Hippocampal formation (tissue), 2 donors: Measurements from ENCODE around the gene CPM.
"Not testable (repeated sequence)": the region's sequence is repeated elsewhere in the genome, so short reads cannot be mapped to it uniquely, and the experiment has no call there.

ENCODE experiments used
- DNase-seq, 2 donors: peaks; one replicate each; lab custom pipeline; 2025; lab: John Stamatoyannopoulos, UW

The CPM gene

DNA sequence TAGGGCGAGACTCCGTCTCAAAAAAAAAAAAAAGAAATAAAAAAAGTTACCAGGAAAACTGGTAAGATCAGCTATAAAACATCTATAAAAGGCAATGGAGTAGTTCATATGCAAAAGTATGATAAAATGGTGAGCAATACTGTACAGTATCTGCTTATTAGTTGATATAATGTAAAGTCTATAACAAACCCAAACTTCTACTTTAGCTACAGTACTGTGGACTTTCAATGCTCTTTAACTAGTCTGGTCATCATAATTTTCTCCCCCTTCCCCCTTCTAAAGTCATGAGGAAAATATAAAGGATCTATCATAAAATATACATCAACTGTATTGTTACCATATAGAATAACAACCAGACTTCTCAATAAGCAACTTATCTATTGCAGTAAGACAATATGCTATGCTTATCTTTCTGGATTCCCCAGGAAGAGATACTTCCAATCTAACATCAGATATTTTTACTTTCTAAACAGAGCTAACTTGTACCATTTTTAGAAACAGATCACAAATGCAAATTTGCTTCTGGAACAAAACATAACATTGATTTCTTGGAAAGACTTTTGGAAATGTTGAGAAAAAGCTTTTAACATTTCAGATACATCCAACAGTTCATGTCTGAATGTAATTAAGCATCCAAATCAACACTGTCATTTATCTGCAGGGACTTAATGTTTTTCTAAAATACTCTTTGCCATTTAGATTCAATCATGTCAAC is 81.2 kb downstream of the CPM start:
- no peak for DNase-seq

- DNase-seq, result no peak
These were observed 82.6 kb downstream of the CPM start for GRCh38 chr12:68850390-68850789.

- no peak for DNase-seq
These were observed 86.2 kb downstream of the CPM start for GRCh38 chr12:68846811-68847210.

GRCh38 chr12:68844788-68845695 is 87.9 kb downstream of the CPM start:
- no peak for DNase-seq

DNA sequence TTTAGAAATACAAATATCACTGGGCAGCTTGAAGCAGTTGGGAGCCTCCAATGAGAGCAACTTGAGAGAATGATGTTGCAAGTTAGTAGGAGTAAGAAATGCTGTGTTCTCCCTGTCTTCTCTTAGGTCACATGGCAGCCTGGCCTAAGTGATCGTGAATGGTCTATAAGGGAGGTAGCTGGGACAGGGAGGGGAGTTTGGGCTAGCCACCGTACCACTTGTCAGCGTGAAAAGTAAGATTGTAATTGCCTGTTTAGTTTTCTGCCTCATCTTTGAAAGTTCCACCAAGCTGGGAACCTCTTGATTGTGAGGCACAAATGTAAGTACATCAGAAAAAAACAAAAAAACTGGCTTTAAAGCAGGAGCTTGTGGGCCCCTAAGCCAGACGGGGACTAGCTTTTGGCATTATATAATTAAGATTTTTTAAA is 88.6 kb downstream of the CPM start:
- DNase-seq, result no peak

DNA sequence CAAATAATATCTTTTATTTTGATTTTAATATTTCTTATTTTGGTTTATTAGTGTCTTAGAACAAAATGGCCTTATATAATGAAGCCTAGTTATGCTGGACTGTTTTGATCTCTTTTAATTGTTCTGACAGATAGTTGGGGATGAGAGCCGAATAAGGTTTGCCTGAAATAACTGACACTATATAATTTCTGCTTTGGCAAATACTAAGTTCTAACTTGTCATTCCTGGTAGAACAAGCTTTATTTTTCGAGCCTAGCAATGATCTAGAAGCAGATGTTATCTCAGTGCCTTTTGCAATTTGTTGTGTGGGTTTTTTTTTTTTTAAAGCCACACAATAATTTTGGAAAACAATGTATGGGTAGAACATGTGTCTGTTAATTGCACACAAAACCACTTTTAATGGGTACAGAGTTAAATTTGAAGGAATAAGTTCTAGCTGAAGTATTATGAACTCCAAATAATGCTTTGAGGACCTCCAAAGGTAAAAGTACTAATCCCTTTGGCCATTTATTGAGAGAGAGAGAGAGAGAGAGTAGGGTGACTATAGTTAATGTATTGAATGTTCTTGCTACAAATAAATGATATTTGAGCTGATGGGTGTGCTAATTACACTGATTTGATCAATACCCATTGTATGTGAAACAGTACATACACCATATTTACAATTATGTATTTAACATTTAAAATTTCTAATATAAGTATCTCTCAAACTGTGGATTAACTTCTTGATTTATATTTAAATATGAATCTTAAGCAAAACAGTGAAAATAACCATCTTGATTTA is 90.0 kb downstream of the CPM start:
- DNase-seq, result no peak

GRCh38 chr12:68842123-68842522 is 90.8 kb downstream of the CPM start:
- DNase-seq, result no peak

DNA sequence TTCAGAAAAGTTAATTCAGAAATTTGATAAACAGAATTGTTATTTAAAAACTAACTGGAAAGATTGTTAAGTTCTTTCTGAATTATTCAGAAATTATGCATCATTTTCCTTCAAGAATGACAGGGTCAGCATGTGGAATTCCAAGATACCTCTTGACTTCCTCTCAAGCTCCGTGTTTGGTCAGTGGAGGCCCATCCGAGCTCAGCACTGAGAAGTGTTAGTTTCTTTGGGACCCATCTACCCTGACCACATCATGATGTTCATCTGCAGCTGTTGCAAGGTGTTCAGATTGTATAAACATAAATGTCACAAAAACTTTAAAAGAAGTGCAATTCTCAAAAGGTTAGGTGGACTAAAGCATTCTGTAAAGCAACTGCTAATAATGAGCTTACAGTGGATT is 91.3 kb downstream of the CPM start:
- DNase-seq, result no peak

GRCh38 chr12:68841175-68841574 is 91.8 kb downstream of the CPM start:
- not testable (repeated sequence) for DNase-seq

DNA sequence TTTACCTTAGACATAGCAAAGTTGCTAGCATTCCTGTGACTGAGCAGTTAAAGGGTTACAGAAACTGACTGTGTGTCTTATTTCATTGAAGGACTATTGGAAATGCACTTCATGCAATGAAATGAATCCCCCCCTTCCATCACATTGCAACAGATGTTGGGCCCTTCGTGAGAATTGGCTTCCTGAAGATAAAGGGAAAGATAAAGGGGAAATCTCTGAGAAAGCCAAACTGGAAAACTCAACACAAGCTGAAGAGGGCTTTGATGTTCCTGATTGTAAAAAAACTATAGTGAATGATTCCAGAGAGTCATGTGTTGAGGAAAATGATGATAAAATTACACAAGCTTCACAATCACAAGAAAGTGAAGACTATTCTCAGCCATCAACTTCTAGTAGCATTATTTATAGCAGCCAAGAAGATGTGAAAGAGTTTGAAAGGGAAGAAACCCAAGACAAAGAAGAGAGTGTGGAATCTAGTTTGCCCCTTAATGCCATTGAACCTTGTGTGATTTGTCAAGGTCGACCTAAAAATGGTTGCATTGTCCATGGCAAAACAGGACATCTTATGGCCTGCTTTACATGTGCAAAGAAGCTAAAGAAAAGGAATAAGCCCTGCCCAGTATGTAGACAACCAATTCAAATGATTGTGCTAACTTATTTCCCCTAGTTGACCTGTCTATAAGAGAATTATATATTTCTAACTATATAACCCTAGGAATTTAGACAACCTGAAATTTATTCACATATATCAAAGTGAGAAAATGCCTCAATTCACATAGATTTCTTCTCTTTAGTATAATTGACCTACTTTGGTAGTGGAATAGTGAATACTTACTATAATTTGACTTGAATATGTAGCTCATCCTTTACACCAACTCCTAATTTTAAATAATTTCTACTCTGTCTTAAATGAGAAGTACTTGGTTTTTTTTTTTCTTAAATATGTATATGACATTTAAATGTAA is 93.5 kb downstream of the CPM start:
- no peak for DNase-seq

GRCh38 chr12:68838046-68838886 is 94.7 kb downstream of the CPM start:
- no peak for DNase-seq

- DNase-seq, result no peak
These were observed 95.8 kb downstream of the CPM start for GRCh38 chr12:68837215-68837614.

DNA sequence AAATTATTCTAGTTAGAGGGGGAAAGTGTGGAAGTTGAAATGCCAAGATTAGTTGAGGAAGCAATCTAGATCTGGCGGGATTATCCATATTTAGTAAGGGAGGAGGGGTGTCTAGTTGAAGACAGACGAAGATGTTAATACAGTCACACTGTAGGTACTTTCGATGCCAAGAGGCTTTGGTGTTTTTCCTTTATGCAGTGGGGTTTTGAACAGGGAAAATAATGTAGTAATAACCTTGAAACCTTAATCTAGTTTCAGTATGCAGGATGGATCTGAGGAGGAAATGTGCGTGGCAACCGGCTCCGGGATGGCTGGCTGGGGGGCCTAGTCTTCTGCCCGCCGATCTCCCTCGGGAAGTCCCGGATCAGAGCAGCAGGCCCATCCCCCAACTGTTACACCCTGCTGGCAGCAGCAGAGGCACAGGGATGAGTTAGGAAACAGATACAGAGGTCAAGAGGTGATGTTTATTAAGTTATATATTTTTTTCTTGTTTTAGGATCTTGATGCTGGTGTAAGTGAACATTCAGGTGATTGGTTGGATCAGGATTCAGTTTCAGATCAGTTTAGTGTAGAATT is 97.5 kb downstream of the CPM start:
- DNase-seq, result no peak

GRCh38 chr12:68833508-68833907 is 99.5 kb downstream of the CPM start:
- DNase-seq, result no peak

DNA sequence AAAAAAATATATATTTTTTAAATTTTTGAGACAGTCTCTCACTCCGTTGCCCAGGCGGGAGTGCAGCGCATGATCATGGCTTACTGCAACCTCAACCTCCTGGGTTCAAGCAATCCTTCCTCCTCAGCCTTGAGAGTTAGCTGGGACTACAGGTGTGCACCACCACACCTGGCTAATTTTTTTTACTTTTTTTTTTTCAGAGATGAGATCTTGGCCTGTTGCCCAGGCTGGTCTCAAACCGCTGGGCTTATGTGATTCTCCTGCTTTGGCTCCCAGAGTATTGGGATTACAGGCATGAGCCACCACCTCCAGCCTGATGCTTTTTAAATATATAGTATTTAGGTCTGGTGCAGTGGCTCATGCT is 100.5 kb downstream of the CPM start:
- no peak for DNase-seq

DNA sequence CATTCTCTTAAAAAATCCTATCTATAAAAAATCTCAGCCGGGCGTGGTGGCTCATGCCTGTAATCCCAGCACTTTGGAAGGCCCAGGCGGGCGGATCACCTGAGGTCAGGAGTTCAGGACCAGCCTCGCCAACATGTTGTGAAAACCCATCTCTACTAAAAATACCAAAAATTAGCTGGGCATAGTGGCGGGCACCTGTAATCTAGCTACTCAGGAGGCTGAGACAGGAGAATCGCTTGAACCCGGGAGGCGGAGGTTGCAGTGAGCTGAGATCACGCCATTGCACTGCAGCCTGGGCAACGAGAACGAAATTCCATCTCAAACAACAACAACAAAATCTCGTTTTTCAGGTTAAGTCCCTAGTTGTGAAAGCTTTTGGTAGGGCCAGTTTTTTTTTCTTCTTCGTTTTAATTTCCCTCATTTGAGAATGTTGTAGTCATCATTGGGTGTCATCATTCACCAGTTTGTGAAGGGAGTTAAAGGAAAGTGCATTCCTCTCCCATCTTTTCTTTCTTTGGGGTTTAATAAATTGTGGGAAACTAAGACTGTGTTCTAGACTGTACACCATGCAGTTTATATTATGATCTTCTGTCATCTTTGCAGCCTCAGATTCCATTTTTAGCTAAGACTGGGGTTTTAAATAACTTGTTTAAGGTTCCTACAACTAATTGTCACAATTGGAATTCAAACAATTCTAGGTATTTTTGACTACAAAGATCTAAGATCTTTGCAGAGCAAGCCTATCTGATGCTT is 101.0 kb downstream of the CPM start:
- DNase-seq, result no peak

DNA sequence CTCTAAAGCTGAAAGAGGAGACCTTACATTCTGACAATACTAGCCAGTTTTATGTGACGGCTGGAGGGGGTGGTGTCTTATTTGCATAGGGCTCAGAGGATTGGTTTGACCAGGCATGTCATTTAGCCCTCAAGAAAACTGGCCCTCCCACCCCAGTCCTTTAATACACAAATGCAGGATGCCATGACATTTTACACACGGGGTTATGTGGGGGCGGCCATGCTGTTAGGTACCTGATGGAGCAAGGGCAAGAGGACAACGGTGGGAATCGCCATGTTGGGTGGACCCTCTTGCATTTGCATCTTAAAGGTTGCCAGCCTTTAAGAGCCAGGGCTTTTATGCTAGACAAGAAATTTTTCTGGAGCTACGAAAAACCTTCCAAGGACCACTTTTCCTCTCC is 101.7 kb downstream of the CPM start:
- DNase-seq, result no peak

DNA sequence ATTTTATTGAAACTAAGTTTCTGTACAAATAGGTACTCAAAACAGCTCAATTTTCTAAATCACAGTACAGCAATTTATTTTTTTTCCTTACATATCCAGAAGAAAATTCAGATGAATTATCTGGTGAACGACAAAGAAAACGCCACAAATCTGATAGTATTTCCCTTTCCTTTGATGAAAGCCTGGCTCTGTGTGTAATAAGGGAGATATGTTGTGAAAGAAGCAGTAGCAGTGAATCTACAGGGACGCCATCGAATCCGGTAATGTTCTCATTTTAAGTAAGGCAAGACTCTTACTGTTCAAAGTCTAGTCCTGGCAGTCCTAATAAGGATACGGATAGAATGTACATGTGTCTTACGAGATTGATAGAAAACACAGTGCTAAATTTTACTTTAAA is 104.3 kb downstream of the CPM start:
- no peak for DNase-seq
